Liver (tissue), 9 donors: ENCODE measurements around the gene ZMPSTE24. TPM values are rescaled to one million over a fixed set of nuclear protein-coding genes. Genes with fewer than 3 reads are reported as not detected.

Source experiments
- DNase-seq: peaks from one replicate; pipeline ENCODE4 v3.0.0-alpha.2; 2017; ENCODE audit warnings: low spot score
- H3K27ac ChIP-seq, 2 donors: one replicate each; pipeline ENCODE4 v1.7.0; 2013; ENCODE audit warnings: inconsistent platforms in 2 of 2, low read length in 2 of 2, control low read depth in 1 of 2, low read depth in 1 of 2, mild to moderate bottlenecking in 1 of 2
- H3K27me3 ChIP-seq, 4 donors: one replicate each; pipeline versions ENCODE4 v1.6.1 to v1.7.0; 2013; ENCODE audit warnings: low read length in 3 of 4, inconsistent platforms in 1 of 4, mild to moderate bottlenecking in 1 of 4, moderate library complexity in 1 of 4; ENCODE audit not compliant: control insufficient read depth in 4 of 4, insufficient read depth in 4 of 4
- H3K36me3 ChIP-seq, 4 donors: one replicate each; pipeline versions ENCODE4 v1.6.1 to v1.7.0; 2013; ENCODE audit warnings: low read length in 3 of 4, mild to moderate bottlenecking in 3 of 4, low read depth in 1 of 4, moderate library complexity in 1 of 4; ENCODE audit not compliant: control insufficient read depth in 4 of 4, insufficient read depth in 3 of 4
- H3K4me1 ChIP-seq, 4 donors: one replicate each; pipeline versions ENCODE4 v1.6.1 to v1.7.0; 2013; ENCODE audit warnings: low read length in 3 of 4, mild to moderate bottlenecking in 3 of 4, moderate library complexity in 1 of 4; ENCODE audit not compliant: control insufficient read depth in 4 of 4, insufficient read depth in 4 of 4
- H3K4me3 ChIP-seq, 3 donors: one replicate each; pipeline versions ENCODE4 v1.6.1 to v1.7.0; 2013; ENCODE audit warnings: low read length in 3 of 3, control low read depth in 1 of 3, low read depth in 1 of 3, mild to moderate bottlenecking in 1 of 3
- H3K9ac ChIP-seq, 2 donors: one replicate each; pipeline ENCODE4 v1.7.0; 2013; ENCODE audit warnings: low read length in 2 of 2, mild to moderate bottlenecking in 2 of 2, moderate library complexity in 2 of 2, control low read depth in 1 of 2, low read depth in 1 of 2
- H3K9me3 ChIP-seq, 4 donors: one replicate each; pipeline versions ENCODE4 v1.6.1 to v1.7.0; 2013; ENCODE audit warnings: low read length in 3 of 4; ENCODE audit not compliant: control insufficient read depth in 4 of 4
- EGR1 ChIP-seq, 2 donors: IDR thresholded peaks; 2 replicates each; pipeline ENCODE4 v1.6.1; 2016 to 2018; ENCODE audit warnings: antibody characterized with exemption in 2 of 2, low read depth in 2 of 2
- FOXA1 ChIP-seq: IDR thresholded peaks from 2 replicates; pipeline ENCODE4 v1.6.1; 2016; ENCODE audit warnings: antibody characterized with exemption
- FOXA2 ChIP-seq: IDR thresholded peaks from 2 replicates; pipeline ENCODE4 v1.6.1; 2016; ENCODE audit warnings: antibody characterized with exemption
- GABPA ChIP-seq, 2 donors: IDR thresholded peaks in 1 of 2; conservative IDR thresholded peaks in 1 of 2; 2 replicates each; pipeline ENCODE4 v1.6.1; 2016; ENCODE audit warnings: antibody characterized with exemption in 2 of 2, mild to moderate bottlenecking in 1 of 2, moderate library complexity in 1 of 2
- HNF4A ChIP-seq, 2 donors: conservative IDR thresholded peaks; 2 replicates each; pipeline ENCODE4 v1.6.1; 2016; ENCODE audit warnings: antibody characterized with exemption in 2 of 2, mild to moderate bottlenecking in 2 of 2
- HNF4G ChIP-seq: IDR thresholded peaks from 2 replicates; pipeline ENCODE4 v1.6.1; 2016; ENCODE audit warnings: antibody characterized with exemption
- JUND ChIP-seq, 2 donors: IDR thresholded peaks; 2 replicates each; pipeline ENCODE4 v1.6.1; 2016; ENCODE audit warnings: antibody characterized with exemption in 2 of 2
- RAD21 ChIP-seq, 2 donors: IDR thresholded peaks; 2 replicates each; pipeline ENCODE4 v1.6.1; 2016; ENCODE audit warnings: antibody characterized with exemption in 2 of 2, mild to moderate bottlenecking in 2 of 2
- RXRA ChIP-seq, 2 donors: IDR thresholded peaks; 2 replicates each; pipeline ENCODE4 v1.6.1; 2017 to 2018; ENCODE audit warnings: antibody characterized with exemption in 2 of 2, mild to moderate bottlenecking in 1 of 2
- SP1 ChIP-seq: IDR thresholded peaks from 2 replicates; pipeline ENCODE4 v1.6.1; 2018; ENCODE audit warnings: antibody characterized with exemption, mild to moderate bottlenecking
- YY1 ChIP-seq: IDR thresholded peaks from 2 replicates; pipeline ENCODE4 v1.6.1; 2016; ENCODE audit warnings: antibody characterized with exemption, mild to moderate bottlenecking
- WGBS: extraction: QIAGEN DNeasy Blood & Tissue Kit; methylation state at CpG from one replicate; pipeline ENCODE4 v1.1.7; 2013; 5-methylcytosine and 5-hydroxymethylcytosine counted together
- polyA plus RNA-seq, 2 donors: library from polyadenylated mRNA; stranded (reverse) in 1 of 2; unstranded in 1 of 2; fragments of 200-250 nt in 1 of 2; fragments of >200 nt in 1 of 2; fragmentation: Nextera tagmentation in 1 of 2; extraction: Ambion mirVana in 1 of 2; gene quantifications; one replicate each; pipeline versions ENCODE4 v1.2.1 to v1.2.3, GENCODE V29; 2013 to 2015
- total RNA-seq, 2 donors: library from RNA; depleted of rRNA; stranded (reverse); fragments of >200 nt; gene quantifications; one replicate each; pipeline ENCODE4 v1.2.3, GENCODE V29; 2014
- TF ChIP-seq, protein P1 (sequence below): IDR thresholded peaks from 2 replicates; pipeline ENCODE4 v1.6.1; 2016; ENCODE audit warnings: antibody characterized with exemption
- TF ChIP-seq, protein P2 (sequence below): IDR thresholded peaks from 2 replicates; pipeline ENCODE4 v1.6.1; 2016; ENCODE audit warnings: antibody characterized with exemption, mild to moderate bottlenecking
- TF ChIP-seq, protein P3 (sequence below): IDR thresholded peaks from 2 replicates; pipeline ENCODE4 v1.6.1; 2016; ENCODE audit warnings: antibody characterized with exemption
- TF ChIP-seq, protein P4 (sequence below): fragments of 150-350 bp; IDR thresholded peaks from 2 replicates; pipeline ENCODE4 v1.5.1; 2017; ENCODE audit warnings: improper control_type of control experiment, low read depth, low read length; ENCODE audit not compliant: missing input control
- TF ChIP-seq, protein P5 (sequence below): IDR thresholded peaks from 2 replicates; pipeline ENCODE4 v1.6.1; 2016; ENCODE audit warnings: antibody characterized with exemption
- donor health status: healthy.
- donor health status: healthy.
- donor health status: healthy.
- donor health status: healthy.
- donor health status: healthy.

ZMPSTE24 gene
- total and polyA plus RNA-seq, 4 donors = 17.3 to 40.1 (median 22.6) TPM

DNA sequence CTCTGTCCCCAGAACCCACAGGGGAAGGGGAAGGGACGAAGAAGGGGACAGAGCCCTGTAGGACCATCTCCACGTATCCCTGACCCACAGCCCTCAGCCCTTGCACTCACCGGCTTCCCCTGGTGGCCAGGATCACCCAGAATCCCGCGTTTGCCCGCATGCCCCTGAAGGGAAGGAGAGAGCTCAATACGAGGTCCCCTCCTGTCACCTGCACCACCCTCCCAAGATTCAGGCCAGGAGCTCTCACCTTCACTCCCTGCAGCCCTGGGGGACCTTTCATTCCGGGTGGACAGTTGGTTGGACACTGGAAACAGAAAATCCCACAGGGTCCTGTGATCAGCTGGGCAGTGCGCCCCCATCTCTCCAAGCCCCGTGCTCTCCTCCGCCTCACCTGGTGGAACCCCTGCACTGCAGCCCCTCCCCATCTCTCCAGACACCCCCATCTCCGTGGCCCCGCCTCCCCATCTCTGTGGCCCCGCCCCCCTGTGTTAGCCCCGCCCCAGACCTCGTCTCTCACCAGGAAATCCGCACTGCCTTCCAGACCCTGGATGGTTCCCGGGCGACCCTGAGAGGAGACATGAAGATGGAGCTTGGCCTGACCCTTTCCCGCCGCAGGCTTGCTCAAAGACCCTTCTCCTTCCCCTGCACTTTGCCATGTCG is 53.1 kb downstream of the ZMPSTE24 start:
- Histone ChIP-seq H3K4me1 (peaks cover 4 to 12% (median 8%) of the 10 kb centered on the region in 4 donors), H3K27me3 (no peaks in the 10 kb centered on the region), H3K27ac (no peak overlapping the region), H3K36me3 (no peaks in the 10 kb centered on the region), H3K4me3 (no peak overlapping the region), H3K9me3 (no peaks in the 10 kb centered on the region), H3K9ac (no peak overlapping the region)
- WGBS = 83% methylated on average over 22 of the region's 22 CpGs
- TF ChIP-seq SP1 = no peak
- TF ChIP-seq, protein P1, sequence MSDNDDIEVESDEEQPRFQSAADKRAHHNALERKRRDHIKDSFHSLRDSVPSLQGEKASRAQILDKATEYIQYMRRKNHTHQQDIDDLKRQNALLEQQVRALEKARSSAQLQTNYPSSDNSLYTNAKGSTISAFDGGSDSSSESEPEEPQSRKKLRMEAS = no peak
- TF ChIP-seq, protein P2, sequence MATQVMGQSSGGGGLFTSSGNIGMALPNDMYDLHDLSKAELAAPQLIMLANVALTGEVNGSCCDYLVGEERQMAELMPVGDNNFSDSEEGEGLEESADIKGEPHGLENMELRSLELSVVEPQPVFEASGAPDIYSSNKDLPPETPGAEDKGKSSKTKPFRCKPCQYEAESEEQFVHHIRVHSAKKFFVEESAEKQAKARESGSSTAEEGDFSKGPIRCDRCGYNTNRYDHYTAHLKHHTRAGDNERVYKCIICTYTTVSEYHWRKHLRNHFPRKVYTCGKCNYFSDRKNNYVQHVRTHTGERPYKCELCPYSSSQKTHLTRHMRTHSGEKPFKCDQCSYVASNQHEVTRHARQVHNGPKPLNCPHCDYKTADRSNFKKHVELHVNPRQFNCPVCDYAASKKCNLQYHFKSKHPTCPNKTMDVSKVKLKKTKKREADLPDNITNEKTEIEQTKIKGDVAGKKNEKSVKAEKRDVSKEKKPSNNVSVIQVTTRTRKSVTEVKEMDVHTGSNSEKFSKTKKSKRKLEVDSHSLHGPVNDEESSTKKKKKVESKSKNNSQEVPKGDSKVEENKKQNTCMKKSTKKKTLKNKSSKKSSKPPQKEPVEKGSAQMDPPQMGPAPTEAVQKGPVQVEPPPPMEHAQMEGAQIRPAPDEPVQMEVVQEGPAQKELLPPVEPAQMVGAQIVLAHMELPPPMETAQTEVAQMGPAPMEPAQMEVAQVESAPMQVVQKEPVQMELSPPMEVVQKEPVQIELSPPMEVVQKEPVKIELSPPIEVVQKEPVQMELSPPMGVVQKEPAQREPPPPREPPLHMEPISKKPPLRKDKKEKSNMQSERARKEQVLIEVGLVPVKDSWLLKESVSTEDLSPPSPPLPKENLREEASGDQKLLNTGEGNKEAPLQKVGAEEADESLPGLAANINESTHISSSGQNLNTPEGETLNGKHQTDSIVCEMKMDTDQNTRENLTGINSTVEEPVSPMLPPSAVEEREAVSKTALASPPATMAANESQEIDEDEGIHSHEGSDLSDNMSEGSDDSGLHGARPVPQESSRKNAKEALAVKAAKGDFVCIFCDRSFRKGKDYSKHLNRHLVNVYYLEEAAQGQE = no peak
- no peak for TF ChIP-seq RAD21 (IDR thresholded peaks at IDR 0.05)
- TF ChIP-seq, protein P3, sequence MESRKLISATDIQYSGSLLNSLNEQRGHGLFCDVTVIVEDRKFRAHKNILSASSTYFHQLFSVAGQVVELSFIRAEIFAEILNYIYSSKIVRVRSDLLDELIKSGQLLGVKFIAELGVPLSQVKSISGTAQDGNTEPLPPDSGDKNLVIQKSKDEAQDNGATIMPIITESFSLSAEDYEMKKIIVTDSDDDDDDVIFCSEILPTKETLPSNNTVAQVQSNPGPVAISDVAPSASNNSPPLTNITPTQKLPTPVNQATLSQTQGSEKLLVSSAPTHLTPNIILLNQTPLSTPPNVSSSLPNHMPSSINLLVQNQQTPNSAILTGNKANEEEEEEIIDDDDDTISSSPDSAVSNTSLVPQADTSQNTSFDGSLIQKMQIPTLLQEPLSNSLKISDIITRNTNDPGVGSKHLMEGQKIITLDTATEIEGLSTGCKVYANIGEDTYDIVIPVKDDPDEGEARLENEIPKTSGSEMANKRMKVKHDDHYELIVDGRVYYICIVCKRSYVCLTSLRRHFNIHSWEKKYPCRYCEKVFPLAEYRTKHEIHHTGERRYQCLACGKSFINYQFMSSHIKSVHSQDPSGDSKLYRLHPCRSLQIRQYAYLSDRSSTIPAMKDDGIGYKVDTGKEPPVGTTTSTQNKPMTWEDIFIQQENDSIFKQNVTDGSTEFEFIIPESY = no peak
- no peak for TF ChIP-seq HNF4A (conservative IDR thresholded peaks at IDR 0.05)
- no peak for TF ChIP-seq EGR1 (IDR thresholded peaks at IDR 0.05; ENCODE audit: low read depth in 2 of 2)
- TF ChIP-seq YY1 = no peak
- TF ChIP-seq HNF4G = no peak
- TF ChIP-seq JUND (IDR thresholded peaks at IDR 0.05) = no peak
- no peak for TF ChIP-seq RXRA (IDR thresholded peaks at IDR 0.05)
- TF ChIP-seq, protein P4, sequence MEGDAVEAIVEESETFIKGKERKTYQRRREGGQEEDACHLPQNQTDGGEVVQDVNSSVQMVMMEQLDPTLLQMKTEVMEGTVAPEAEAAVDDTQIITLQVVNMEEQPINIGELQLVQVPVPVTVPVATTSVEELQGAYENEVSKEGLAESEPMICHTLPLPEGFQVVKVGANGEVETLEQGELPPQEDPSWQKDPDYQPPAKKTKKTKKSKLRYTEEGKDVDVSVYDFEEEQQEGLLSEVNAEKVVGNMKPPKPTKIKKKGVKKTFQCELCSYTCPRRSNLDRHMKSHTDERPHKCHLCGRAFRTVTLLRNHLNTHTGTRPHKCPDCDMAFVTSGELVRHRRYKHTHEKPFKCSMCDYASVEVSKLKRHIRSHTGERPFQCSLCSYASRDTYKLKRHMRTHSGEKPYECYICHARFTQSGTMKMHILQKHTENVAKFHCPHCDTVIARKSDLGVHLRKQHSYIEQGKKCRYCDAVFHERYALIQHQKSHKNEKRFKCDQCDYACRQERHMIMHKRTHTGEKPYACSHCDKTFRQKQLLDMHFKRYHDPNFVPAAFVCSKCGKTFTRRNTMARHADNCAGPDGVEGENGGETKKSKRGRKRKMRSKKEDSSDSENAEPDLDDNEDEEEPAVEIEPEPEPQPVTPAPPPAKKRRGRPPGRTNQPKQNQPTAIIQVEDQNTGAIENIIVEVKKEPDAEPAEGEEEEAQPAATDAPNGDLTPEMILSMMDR = no peak
- no peak for TF ChIP-seq FOXA1
- no peak for TF ChIP-seq GABPA (IDR thresholded peaks at IDR 0.05 in 1 of 2, conservative IDR thresholded peaks at IDR 0.05 in 1 of 2)
- TF ChIP-seq FOXA2 = no peak
- TF ChIP-seq, protein P5, sequence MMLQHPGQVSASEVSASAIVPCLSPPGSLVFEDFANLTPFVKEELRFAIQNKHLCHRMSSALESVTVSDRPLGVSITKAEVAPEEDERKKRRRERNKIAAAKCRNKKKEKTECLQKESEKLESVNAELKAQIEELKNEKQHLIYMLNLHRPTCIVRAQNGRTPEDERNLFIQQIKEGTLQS = no peak
- DNase-seq = no peak
